ENCODE measurements around the gene PXMP2.

PXMP2 gene

DNA sequence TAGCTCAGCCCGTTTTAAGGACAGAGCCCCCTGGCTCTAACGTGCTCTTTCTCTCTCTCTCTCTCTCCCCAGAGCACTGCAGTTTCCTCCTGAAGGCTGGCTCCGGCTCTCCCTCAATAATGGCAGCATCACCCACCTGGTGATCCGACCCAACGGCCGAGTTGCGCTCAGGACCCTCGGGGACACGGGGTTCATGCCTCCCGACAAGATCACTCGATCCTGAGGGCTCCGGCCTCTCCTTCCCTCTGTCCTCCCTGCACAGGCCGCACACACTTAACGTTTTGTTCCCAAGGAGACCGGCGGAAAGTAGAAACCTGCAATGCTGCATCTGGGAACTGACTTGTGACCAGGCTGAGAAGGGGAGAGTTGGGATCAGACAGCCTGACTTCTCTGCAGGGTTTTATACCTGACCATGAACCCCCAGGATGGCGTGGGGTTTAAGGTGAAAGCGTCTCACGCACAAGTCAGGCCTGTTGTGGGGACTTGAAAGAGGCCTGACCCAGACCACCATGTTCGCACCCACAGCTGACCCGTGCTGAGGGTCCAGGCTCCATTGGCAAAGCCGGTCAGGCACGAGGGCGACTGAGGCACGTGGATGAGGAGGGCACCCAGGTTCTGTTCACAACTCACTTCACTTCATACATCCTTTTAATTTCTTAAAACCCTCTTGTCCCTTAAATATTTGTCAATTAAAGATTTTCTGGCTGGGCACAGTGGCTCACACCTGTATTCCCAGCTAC lies 33.4 kb downstream of the PXMP2 start:
- DNase-seq (ENCODE audit: low read depth in 2 of 3, low spot score in 1 of 3), result no peak

DNA sequence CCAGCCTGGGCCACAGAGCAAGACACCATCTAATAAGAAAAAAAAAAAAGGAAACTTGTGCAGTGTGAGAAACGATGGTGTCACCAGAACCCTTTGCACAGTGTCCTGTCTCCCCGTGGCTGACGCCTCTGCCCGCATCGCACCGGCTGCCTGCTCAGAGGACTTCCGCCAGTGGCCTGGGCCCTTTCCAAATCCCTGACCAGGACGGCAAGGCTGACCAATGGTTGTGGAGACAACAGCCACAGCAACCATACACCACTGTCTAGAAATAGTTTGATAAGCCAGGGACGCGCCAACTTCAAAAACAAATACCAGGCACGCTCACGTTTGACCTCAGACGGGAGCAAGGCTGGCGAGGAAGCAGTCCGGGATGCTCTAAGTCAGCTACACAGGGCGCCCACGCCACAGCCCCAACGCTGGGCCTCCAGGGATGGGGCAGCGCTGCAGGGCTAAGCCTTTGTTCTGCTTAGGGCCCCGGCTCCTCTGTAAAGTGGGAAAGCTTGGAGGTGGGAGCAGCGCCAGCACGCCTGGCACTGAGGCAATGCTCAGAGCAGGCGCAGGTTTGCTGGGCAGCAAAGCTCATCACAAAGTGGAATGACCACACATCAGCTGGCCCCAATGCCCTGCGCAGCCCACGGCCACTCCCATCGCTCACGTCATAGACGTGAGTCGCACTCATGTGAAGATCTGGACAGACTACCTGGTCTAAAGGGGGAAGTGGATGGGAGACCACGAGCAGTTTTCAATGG lies 35.8 kb downstream of the PXMP2 start:
- DNase-seq (ENCODE audit: low read depth in 2 of 3, low spot score in 1 of 3), result no peak

DNA sequence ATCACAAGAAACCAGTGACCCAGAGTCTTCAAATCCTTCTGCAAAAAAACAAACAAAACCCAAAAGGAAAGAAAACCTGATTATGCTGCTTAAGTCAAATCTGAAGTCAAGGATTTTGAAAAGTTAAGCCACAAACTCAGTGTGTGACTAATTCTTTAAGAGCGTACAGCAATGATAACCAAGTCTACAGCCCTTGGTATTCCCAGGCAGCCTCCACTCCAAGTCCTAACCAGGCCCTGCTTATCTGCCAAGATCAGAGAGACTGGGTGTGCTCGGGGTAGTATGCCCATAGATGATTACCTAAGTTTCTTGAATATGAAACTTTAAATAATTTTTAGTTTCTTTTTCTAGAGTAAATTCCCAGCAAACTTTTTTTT lies 36.4 kb downstream of the PXMP2 start:
- no peak for DNase-seq (ENCODE audit: low read depth in 2 of 3, low spot score in 1 of 3)

DNA sequence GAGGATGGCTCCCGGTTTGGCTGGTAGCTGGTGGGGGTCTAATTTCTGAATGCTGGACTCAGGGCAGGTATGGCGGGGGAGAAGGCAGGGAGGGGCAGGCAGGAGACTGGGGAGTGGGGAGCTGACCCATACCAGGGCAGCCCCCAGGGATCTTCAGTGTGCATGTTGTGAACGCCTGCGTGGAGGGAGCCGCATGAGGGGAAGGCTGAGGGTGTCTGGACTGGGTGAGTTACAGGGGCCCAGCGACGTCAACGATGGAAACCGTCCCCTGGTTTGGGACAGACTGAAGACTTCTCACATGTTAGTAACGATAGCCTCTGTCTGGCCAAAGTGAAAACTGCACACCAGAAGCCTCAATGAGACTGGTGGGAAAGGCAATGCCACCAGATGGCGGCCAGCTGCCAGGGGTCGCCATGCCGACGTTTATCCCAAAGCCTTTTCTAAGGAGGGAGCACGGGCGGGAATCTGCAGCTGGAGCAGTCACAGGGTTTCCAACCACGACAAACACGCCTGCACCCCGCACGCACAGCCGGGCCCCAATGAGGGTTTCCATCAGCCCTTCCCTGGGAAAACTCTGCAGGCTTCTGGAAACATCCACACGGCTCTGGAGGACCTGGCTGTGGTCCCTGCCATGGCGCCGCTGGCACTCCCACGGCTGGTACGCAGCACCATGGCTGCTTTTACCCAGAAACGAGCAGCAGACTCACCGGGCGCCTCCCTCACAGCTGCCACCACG lies 37.3 kb downstream of the PXMP2 start:
- no peak for DNase-seq (ENCODE audit: low read depth in 2 of 3, low spot score in 1 of 3)

DNA sequence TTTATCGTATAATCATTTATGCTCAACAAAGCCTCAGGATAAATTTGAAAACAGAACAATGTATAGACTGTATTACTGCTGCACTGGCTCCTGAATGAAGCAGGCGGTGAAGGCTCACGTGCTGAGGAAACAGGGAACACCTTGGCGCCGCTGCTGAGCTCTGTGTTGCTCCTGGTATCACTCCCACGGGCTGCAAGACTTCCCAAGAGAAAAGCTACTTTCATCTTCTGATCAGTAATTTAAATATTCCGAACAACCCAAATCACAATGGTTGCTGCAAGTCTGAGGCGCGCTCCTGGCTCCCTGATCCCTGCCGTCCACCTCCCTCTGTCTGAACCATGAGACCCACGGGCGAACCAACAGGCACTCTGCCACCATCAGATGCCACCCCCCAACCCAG lies 39.0 kb downstream of the PXMP2 start:
- no peak for DNase-seq (ENCODE audit: low read depth in 2 of 3, low spot score in 1 of 3)

DNA sequence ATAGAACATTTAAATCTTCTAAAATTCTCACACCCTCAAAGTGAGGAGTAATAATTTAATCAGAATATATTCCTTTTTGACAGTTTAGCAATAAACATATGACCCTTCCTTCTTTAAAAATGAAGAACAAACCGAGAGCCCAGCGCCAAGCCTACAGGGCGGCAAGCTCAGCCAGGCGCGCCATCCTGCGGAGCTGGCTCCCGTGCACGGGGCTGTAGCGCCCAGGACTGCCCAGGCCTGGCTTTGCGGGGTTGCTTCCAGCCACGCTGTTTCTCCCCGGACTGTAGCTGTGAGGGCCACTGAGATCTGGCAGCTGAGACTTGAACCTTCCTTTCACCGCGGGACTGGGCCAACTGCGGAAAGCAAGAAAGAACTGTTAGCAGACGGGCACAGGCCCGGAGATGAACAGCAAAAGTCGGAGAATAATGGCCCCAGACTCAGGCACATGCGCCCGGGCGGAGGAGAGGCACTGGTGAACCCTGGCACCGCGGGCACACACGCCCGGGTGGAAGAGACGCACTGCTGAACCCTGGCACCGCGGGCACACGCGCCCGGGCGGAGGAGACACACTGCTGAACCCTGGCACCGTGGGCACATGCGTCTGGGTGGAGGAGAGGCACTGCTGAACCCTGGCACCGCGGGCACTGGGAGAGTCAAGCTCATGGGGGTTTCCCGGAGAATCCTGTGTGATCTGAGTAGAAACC lies 39.9 kb downstream of the PXMP2 start:
- DNase-seq (ENCODE audit: low read depth in 2 of 3, low spot score in 1 of 3), result no peak

- no peak for DNase-seq (ENCODE audit: low read depth in 2 of 3, low spot score in 1 of 3)
Observed at GRCh38 chr12:132728502-132728901, 41.1 kb downstream of the PXMP2 start.

- DNase-seq (ENCODE audit: low read depth in 2 of 3, low spot score in 1 of 3), result no peak
Observed at GRCh38 chr12:132729541-132730320, 42.3 kb downstream of the PXMP2 start.

DNA sequence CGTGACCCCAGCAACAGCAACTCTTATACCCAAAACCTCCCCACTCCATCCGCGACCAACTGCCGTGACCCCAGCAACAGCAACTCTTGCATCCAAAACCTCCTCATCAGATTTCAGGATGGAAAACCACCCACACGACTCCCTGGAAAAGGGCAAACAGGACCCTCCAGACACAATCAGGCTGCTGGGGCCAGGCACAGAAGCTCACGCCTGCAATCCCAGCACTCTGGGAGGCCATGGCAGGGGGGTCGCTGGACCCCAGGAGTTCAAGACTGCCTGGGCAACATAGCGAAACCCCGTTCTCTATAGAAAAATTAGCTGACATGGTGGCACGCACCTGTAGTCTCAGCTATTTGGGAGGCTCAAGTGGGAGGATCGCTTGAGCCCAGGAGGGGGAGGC lies 43.0 kb downstream of the PXMP2 start:
- DNase-seq (ENCODE audit: low read depth in 2 of 3, low spot score in 1 of 3), result no peak

DNA sequence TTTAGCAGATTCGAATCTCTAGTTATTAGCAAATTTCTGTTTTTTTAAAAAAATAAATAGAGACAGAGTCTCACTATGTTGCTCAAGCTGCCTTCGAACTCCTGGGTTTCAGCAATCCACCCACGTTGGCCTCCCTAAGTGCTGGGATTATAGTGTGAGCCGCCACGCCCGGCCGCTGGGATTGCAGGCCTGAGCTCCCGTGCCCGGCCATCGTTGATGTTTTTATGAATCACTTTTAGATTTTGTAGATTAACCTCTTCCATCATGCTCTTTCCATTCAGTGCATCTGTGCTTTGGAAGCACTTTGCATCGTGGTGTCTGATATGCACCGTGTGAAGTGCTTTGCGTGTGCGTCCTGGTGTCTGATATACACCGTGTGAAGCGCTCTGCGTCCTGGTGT lies 44.2 kb downstream of the PXMP2 start:
- no peak for DNase-seq (ENCODE audit: low read depth in 2 of 3, low spot score in 1 of 3)

DNA sequence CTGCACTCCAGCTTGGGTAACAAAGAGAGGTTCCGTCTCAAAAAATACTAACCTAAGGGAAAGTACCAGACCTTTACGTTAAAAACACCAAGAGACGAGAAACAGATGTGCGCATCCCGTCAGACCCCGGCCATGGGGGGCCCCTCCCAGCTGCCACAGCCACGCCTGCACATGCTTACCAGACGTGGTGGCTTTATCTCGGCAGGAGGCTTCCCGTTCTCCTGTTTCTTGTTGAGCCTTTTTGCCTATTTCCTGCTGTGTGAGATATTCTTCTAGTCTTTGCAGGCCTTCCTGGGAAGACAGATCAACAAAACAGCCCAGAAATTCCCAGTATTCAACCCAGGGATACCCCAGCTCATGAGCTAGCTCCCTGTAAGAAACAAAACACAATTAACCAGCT lies 46.8 kb downstream of the PXMP2 start:
- DNase-seq (ENCODE audit: low read depth in 2 of 3, low spot score in 1 of 3), result no peak

GRCh38 chr12:132735496-132735895 lies 48.1 kb downstream of the PXMP2 start:
- DNase-seq (ENCODE audit: low read depth in 2 of 3, low spot score in 1 of 3), result no peak

DNA sequence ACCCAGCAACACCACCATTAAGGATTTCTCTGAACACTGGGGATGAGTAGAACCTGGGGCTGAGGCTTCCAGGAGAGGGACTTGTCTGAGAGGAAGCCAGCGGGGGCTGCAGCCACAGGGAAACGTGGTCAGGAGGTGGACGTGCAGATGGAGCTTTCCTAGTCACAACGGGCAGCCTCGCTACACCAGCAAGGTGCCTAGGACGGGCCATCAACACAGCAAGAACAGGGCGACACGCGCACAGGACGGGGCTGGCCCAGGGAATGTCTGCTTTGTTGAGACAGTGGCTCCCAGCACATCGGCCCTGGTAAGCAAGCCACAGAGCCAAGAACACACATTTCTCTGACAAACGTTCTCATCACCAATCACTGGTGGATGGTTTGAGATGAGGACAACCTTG lies 49.0 kb downstream of the PXMP2 start:
- DNase-seq (ENCODE audit: low read depth in 2 of 3, low spot score in 1 of 3), result no peak

- DNase-seq (ENCODE audit: low read depth in 2 of 3, low spot score in 1 of 3), result no peak
Observed at GRCh38 chr12:132736913-132737312, 49.5 kb downstream of the PXMP2 start.

GRCh38 chr12:132739600-132740312 lies 52.4 kb downstream of the PXMP2 start:
- no peak for DNase-seq (ENCODE audit: low read depth in 2 of 3, low spot score in 1 of 3)

GRCh38 chr12:132740313-132740646 lies 52.9 kb downstream of the PXMP2 start:
- DNase-seq (ENCODE audit: low read depth in 2 of 3, low spot score in 1 of 3), result no peak

DNA sequence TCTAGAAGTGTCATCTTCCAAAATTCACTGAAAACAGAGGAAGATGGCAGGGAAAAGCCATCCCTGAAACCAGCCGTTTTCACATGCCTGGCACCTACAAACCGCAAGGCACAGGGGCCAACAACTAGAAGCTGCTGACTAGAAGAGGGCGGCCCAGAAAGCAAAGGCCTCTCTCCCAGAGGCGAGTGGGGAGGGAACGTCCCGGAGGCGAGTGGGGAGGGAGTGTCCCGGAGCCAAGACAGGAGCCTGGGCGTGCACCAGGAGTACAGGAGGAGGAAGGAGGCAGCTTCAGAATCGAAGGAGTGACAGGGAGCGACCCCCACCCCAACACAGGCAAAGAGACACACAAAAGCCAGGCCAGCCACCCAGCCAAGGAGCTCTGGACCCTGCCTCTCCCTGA lies 53.3 kb downstream of the PXMP2 start:
- no peak for DNase-seq (ENCODE audit: low read depth in 2 of 3, low spot score in 1 of 3)

DNA sequence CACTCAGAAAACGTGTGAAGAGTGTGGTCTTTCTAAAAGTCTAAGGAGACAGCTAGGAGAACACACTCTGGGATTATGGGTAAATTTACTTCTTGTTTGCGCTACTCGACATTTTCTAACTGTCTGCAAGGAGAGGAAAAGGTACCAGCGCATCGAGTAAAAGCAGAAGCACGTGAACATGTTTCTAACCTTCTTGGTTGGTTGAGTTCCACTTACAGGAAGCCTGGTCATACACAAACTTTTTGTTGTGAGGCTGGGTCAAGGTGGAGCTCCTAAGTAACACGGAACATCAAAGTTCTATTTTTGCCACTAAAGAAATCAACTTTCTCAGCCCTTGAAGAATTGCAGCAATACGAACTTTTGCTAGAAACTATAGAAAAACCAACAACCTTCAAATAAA lies 54.2 kb downstream of the PXMP2 start:
- DNase-seq (ENCODE audit: low read depth in 2 of 3, low spot score in 1 of 3), result no peak

DNA sequence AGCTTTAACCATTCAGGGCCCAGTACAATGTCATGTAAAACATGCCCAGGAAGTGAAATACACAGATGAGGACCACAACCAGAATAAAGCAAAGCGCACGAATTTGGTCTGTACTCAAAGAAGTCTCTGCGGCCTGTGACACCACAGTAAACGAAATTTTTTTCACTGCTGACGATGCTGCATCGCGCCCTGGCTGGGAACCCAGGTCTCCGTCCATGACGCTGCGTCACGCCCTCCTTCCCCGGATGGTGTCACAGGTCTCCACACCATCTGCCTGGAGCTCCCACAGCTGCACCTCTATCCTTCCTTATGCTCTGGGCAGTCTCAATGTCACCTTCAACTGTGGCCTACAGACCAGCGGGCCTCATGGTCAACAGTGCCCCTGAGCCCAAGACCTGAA lies 56.4 kb downstream of the PXMP2 start:
- DNase-seq (ENCODE audit: low read depth in 2 of 3, low spot score in 1 of 3), result no peak

- no peak for DNase-seq (ENCODE audit: low read depth in 2 of 3, low spot score in 1 of 3)
Observed at GRCh38 chr12:132746613-132747012, 59.2 kb downstream of the PXMP2 start.

Data from stimulated activated CD4-positive, alpha-beta T cell treated with anti-CD3 and anti-CD28 coated beads, Interleukin-12 subunit alpha, Interleukin-12 subunit beta, amount 100 ng/mL, for 48 hours (primary cell).